GM12865 (cell line): Measurements from ENCODE around the gene KBTBD13.
A peak's percentile ranks its signal among the peaks of the same experiment; 100 is the strongest.

ENCODE experiments used
- DNase-seq: peaks from one replicate; pipeline ENCODE4 v3.0.0; 2010; ENCODE audit warnings: low read depth
- H3K4me3 ChIP-seq: 2 replicates; pipeline ENCODE4 v1.5.1; 2011; ENCODE audit warnings: mild to moderate bottlenecking, low read depth, low read length, control low read depth
- CTCF ChIP-seq: IDR thresholded peaks from 2 replicates; pipeline ENCODE4 v1.5.1; 2011; ENCODE audit warnings: low read length, control low read depth, low read depth, inconsistent platforms; ENCODE audit not compliant: insufficient read depth; ENCODE audit errors: missing control alignments

KBTBD13 gene

GRCh38 chr15:65050270-65050669 lies 26.3 kb upstream of the KBTBD13 start:
- DNase-seq: peak; percentile 10
- TF ChIP-seq CTCF: no peak
- H3K4me3 ChIP-seq: no peak overlapping the region

GRCh38 chr15:65051266-65051665 lies 25.3 kb upstream of the KBTBD13 start:
- H3K4me3 ChIP-seq: no peak overlapping the region
- TF ChIP-seq CTCF: no peak
- DNase-seq: no peak

DNA sequence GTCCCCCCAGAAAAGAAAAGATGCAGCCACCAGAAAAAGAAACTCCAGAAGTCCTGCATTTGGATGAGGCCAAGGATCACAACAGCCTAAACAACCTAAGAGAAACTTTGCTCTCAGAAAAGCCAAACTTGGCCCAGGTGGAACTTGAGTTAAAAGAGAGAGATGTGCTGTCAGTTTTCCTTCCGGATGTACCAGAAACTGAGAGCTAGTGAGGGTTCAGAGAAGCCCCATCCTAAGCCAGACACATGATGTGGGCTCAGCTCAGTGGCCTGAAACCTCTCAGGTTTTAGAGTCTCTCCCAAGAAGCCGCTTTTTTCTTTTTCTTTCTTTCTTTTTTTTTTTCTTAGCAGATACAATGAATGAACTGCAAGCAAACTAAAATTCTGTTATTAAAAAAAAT lies 23.6 kb upstream of the KBTBD13 start:
- H3K4me3 ChIP-seq: no peak overlapping the region
- no peak for TF ChIP-seq CTCF
- peak; percentile 41 for DNase-seq

- TF ChIP-seq CTCF: peak; percentile 89
- peak; percentile 74 for DNase-seq
- H3K4me3 ChIP-seq: no peak overlapping the region
Observed at GRCh38 chr15:65054333-65055200, 22.0 kb upstream of the KBTBD13 start.

- no peak for TF ChIP-seq CTCF
- no peak for DNase-seq
- H3K4me3 ChIP-seq: no peak overlapping the region
Observed at GRCh38 chr15:65055201-65055870, 21.2 kb upstream of the KBTBD13 start.

GRCh38 chr15:65056106-65056505 lies 20.4 kb upstream of the KBTBD13 start:
- H3K4me3 ChIP-seq: no peak overlapping the region
- TF ChIP-seq CTCF: no peak
- no peak for DNase-seq
